Activated naive CD4-positive, alpha-beta T cell treated with anti-CD3 and anti-CD28 coated beads for 36 hours (primary cell): ENCODE measurements around the gene POPDC3. TPM values are rescaled to one million over a fixed set of nuclear protein-coding genes. Genes with fewer than 3 reads are reported as not detected.
"Not testable (repeated sequence)": the region's sequence is repeated elsewhere in the genome, so short reads cannot be mapped to it uniquely, and the experiment has no call there.

Experiments used
- CTCF ChIA-PET: fragments of 350-600 bp; sonication (Branson Sonifier 250); formaldehyde crosslinking; loops from one replicate; lab custom pipeline; 2021; ENCODE audit warnings: antibody characterized with exemption; lab: Charles Lee
- DNase-seq: peaks from one replicate; pipeline ENCODE4 v3.0.0-alpha.2; 2020
- H3K27ac Mint-ChIP-seq: one replicate; pipeline ENCODE4 v1.8.0; 2021; ENCODE audit warnings: mild to moderate bottlenecking, mixed read lengths
- H3K27me3 Mint-ChIP-seq: one replicate; pipeline ENCODE4 v1.8.0; 2021; ENCODE audit warnings: low read depth, mixed read lengths
- H3K36me3 Mint-ChIP-seq: one replicate; pipeline ENCODE4 v1.8.0; 2021; ENCODE audit warnings: low read depth, mixed read lengths
- H3K4me1 Mint-ChIP-seq: one replicate; pipeline ENCODE4 v1.8.0; 2021; ENCODE audit warnings: low read depth, mixed read lengths
- H3K4me3 Mint-ChIP-seq: one replicate; pipeline ENCODE4 v1.8.0; 2021; ENCODE audit warnings: mild to moderate bottlenecking, moderate library complexity, mixed read lengths
- H3K9me3 Mint-ChIP-seq: one replicate; pipeline ENCODE4 v1.8.0; 2021; ENCODE audit warnings: mixed read lengths
- intact Hi-C: fragments of 100-400 bp; cut with micrococcal nuclease; formaldehyde crosslinking; loops from one replicate; pipeline ENCODE4 v1.15.1; 2023
- total RNA-seq, 2 experiments: library from RNA; stranded (reverse); gene quantifications; one replicate each; pipeline ENCODE4 v1.2.3, GENCODE V29; 2021

Gene POPDC3, protein sequence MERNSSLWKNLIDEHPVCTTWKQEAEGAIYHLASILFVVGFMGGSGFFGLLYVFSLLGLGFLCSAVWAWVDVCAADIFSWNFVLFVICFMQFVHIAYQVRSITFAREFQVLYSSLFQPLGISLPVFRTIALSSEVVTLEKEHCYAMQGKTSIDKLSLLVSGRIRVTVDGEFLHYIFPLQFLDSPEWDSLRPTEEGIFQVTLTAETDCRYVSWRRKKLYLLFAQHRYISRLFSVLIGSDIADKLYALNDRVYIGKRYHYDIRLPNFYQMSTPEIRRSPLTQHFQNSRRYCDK
- not detected for total RNA-seq

DNA sequence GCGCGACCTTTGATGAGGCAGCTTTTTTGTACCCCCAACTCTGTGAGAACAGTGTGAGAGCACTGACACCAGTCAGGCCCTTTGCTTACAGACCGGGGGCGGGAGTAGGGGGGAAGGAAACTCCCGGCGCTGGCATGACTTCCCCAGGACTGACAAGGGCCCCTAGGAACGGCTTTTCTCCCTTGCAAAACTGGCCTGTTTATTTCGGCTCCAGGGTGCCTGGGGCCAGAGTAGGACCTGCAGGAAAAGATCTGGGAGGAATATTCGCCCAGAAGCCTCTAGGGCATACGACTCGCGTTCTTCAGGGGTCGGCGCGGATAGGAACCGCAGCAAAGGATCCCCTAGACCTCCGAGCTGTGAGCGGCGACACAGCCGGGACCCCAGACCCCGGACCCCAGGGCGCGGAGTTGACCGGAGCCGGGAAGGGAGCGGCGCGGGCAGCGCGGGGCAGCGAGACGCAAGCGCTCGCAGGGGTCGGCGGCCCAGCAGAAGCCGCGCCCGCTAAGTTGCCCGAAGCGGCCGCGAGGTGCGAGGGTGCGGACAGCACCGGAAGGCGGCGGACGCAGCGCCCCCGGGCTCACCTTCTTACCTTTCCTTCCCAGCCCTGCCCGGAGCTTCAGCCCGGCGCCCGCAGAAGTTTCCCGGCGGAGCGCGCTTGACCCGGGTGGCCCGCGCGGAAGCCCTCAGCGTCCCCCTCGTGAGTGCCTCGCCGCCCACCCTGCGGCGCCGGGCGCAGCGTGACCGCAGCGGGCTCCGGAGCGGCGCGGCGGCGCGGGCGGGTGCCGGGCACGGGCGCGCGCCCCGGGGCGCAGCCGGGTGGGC is at the start of gene POPDC3:
POPDC3 (minus strand) TSS at position 771 of the 822 bp plus-strand sequence. CDS start 18,105 bp downstream, outside the sequence.
- Mint-ChIP-seq H3K9me3 (no peaks in the 10 kb centered on the region), H3K27ac (no peak within 1 kb of the TSS), H3K27me3 (peaks cover 37% of the 10 kb centered on the region), H3K4me3 (peak within 1 kb of the TSS; percentile 38), H3K36me3 (no peaks in the 10 kb centered on the region), H3K4me1 (no peaks in the 10 kb centered on the region)
- DNase-seq = peak; percentile 4
- CTCF ChIA-PET = no interaction called here
- intact Hi-C loops = no loop called here

- Mint-ChIP-seq H3K4me3 (no peak overlapping the region), H3K4me1 (no peaks in the 10 kb centered on the region), H3K27ac (no peak overlapping the region), H3K9me3 (no peaks in the 10 kb centered on the region), H3K27me3 (peaks cover 22% of the 10 kb centered on the region), H3K36me3 (no peaks in the 10 kb centered on the region)
- DNase-seq = no peak
- CTCF ChIA-PET = no interaction called here
- intact Hi-C loops = no loop called here
Observed at GRCh38 chr6:105227295-105227767, 47.5 kb upstream of the POPDC3 start.

GRCh38 chr6:105226598-105227294 is 46.9 kb upstream of the POPDC3 start:
- Mint-ChIP-seq H3K9me3 (no peaks in the 10 kb centered on the region), H3K27ac (no peak overlapping the region), H3K27me3 (peaks cover 21% of the 10 kb centered on the region), H3K36me3 (no peaks in the 10 kb centered on the region), H3K4me1 (no peaks in the 10 kb centered on the region), H3K4me3 (no peak overlapping the region)
- intact Hi-C loops = no loop called here
- CTCF ChIA-PET = no interaction called here
- no peak for DNase-seq

- Mint-ChIP-seq H3K4me1 (no peaks in the 10 kb centered on the region), H3K36me3 (no peaks in the 10 kb centered on the region), H3K4me3 (no peak overlapping the region), H3K27me3 (peaks cover 11% of the 10 kb centered on the region), H3K9me3 (no peaks in the 10 kb centered on the region), H3K27ac (no peak overlapping the region)
- no peak for DNase-seq
- CTCF ChIA-PET = no interaction called here
- intact Hi-C loops = no loop called here
Observed at GRCh38 chr6:105223242-105223641, 43.4 kb upstream of the POPDC3 start.

- H3K4me3 Mint-ChIP-seq, H3K36me3 Mint-ChIP-seq, DNase-seq, H3K9me3 Mint-ChIP-seq, CTCF ChIA-PET, H3K27ac Mint-ChIP-seq, H3K4me1 Mint-ChIP-seq, intact Hi-C loops: not testable (repeated sequence)
- peaks cover 11% of the 10 kb centered on the region for H3K27me3 Mint-ChIP-seq
Observed at GRCh38 chr6:105221219-105221618, 41.4 kb upstream of the POPDC3 start.

- CTCF ChIA-PET = no interaction called here
- H3K27me3 Mint-ChIP-seq = peaks cover 5% of the 10 kb centered on the region
- no peaks in the 10 kb centered on the region for H3K9me3 Mint-ChIP-seq
Observed at GRCh38 chr6:105220186-105220585, 40.4 kb upstream of the POPDC3 start.

GRCh38 chr6:105219218-105219617 is 39.4 kb upstream of the POPDC3 start:
- DNase-seq, CTCF ChIA-PET, H3K27ac Mint-ChIP-seq, H3K4me1 Mint-ChIP-seq, H3K27me3 Mint-ChIP-seq, H3K9me3 Mint-ChIP-seq, H3K36me3 Mint-ChIP-seq, H3K4me3 Mint-ChIP-seq: not testable (repeated sequence)
- intact Hi-C loops = loop anchor here (10.0 kb wide), 1 partner anchor 186 kb away; the partner anchor contains the start of gene PREP

More at GRCh38 chr6:105220186-105220585, 40.4 kb upstream of the POPDC3 start:
- H3K4me1 Mint-ChIP-seq = no peaks in the 10 kb centered on the region
- no peak for DNase-seq
- H3K36me3 Mint-ChIP-seq = no peaks in the 10 kb centered on the region
- H3K27ac Mint-ChIP-seq = no peak overlapping the region
- H3K4me3 Mint-ChIP-seq = no peak overlapping the region
- intact Hi-C loops = no loop called here

DNA sequence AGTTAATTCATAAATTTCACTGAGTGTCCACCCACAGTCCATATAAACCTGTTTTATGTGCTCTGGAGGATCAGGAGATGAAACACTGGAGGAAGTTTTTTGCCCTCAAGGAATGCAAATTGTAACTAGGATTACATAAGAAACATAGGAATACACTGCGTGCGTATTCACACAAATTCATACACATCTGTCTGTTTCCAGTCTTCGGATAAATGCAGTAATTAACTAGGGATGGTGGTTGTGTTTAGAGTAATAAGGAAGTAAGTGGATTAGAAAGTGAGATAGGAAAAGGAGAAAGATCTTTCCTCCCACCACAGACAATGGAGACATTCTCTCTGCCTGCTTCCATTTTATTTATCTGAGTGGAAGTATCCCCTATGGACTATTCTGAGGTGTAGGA is 35.7 kb upstream of the POPDC3 start:
- no peak for DNase-seq
- CTCF ChIA-PET = no interaction called here
- no peak overlapping the region for H3K4me3 Mint-ChIP-seq
- no peak overlapping the region for H3K27ac Mint-ChIP-seq
- peaks cover 12% of the 10 kb centered on the region for H3K27me3 Mint-ChIP-seq
- peaks cover 3% of the 10 kb centered on the region for H3K4me1 Mint-ChIP-seq
- no peaks in the 10 kb centered on the region for H3K9me3 Mint-ChIP-seq
- intact Hi-C loops = loop anchor here (10.0 kb wide), 1 partner anchor 189 kb away; the partner anchor contains the start of gene PREP
- no peaks in the 10 kb centered on the region for H3K36me3 Mint-ChIP-seq

- no peaks in the 10 kb centered on the region for H3K36me3 Mint-ChIP-seq
- peaks cover 3% of the 10 kb centered on the region for H3K4me1 Mint-ChIP-seq
- peaks cover 14% of the 10 kb centered on the region for H3K27me3 Mint-ChIP-seq
- H3K9me3 Mint-ChIP-seq = no peaks in the 10 kb centered on the region
- CTCF ChIA-PET = no interaction called here
- no peak overlapping the region for H3K27ac Mint-ChIP-seq
- H3K4me3 Mint-ChIP-seq = no peak overlapping the region
- intact Hi-C loops = loop anchor here (10.0 kb wide), 1 partner anchor 190 kb away; the partner anchor contains the start of gene PREP
- DNase-seq = no peak
Observed at GRCh38 chr6:105214668-105215067, 34.9 kb upstream of the POPDC3 start.

GRCh38 chr6:105213272-105213671 is 33.5 kb upstream of the POPDC3 start:
- CTCF ChIA-PET = no interaction called here
- no peak for DNase-seq
- H3K4me3 Mint-ChIP-seq = no peak overlapping the region
- H3K9me3 Mint-ChIP-seq = no peaks in the 10 kb centered on the region
- intact Hi-C loops = loop anchor here (10.0 kb wide), 1 partner anchor 192 kb away; the partner anchor contains the start of gene PREP
- H3K27me3 Mint-ChIP-seq = peaks cover 14% of the 10 kb centered on the region
- no peaks in the 10 kb centered on the region for H3K36me3 Mint-ChIP-seq
- H3K27ac Mint-ChIP-seq = no peak overlapping the region
- peaks cover 3% of the 10 kb centered on the region for H3K4me1 Mint-ChIP-seq

GRCh38 chr6:105212587-105212986 is 32.8 kb upstream of the POPDC3 start:
- Mint-ChIP-seq H3K9me3 (no peaks in the 10 kb centered on the region), H3K27ac (no peak overlapping the region), H3K4me3 (no peak overlapping the region), H3K27me3 (peaks cover 14% of the 10 kb centered on the region), H3K36me3 (no peaks in the 10 kb centered on the region), H3K4me1 (peaks cover 3% of the 10 kb centered on the region)
- intact Hi-C loops = loop anchor here (1.0 to 10.0 kb wide), 2 partner anchors 51 to 192 kb away; partner anchors contain the start of gene PREP
- peak; percentile 24 for DNase-seq
- CTCF ChIA-PET = no interaction called here

- Mint-ChIP-seq H3K27me3 (peaks cover 14% of the 10 kb centered on the region), H3K27ac (no peak overlapping the region), H3K4me3 (no peak overlapping the region), H3K9me3 (no peaks in the 10 kb centered on the region), H3K4me1 (peaks cover 3% of the 10 kb centered on the region), H3K36me3 (no peaks in the 10 kb centered on the region)
- intact Hi-C loops = loop anchor here (1.0 to 10.0 kb wide), 2 partner anchors 51 to 193 kb away; partner anchors contain the start of gene PREP
- no peak for DNase-seq
- CTCF ChIA-PET = no interaction called here
Observed at GRCh38 chr6:105211831-105212230, 32.0 kb upstream of the POPDC3 start.
